A673 (cell line): ENCODE measurements around the gene FAM217B. TPM values are rescaled to one million over a fixed set of nuclear protein-coding genes. Genes with fewer than 3 reads are reported as not detected.
A peak's percentile ranks its signal among the peaks of the same experiment; 100 is the strongest.

Experiments
- BruUV-seq: library from RNA; stranded (reverse); fragments of 400-500 nt; replicated peaks from 2 replicates; lab custom pipeline; 2021; lab: Mats Ljungman, UMichigan
- CTCF ChIA-PET: fragments of 300-600 bp; sonication (Branson Sonifier 250); formaldehyde crosslinking; loops from one replicate; lab custom pipeline; 2022; ENCODE audit warnings: antibody characterized with exemption; lab: Charles Lee
- POLR2A ChIA-PET: fragments of 300-600 bp; sonication (Branson Sonifier 250); formaldehyde crosslinking; loops from one replicate; lab custom pipeline; 2022; ENCODE audit warnings: antibody characterized with exemption; ENCODE audit not compliant: low non-redundant PET; lab: Charles Lee
- DNase-seq: peaks from one replicate; pipeline ENCODE4 v3.0.0-alpha.2; 2015; ENCODE audit warnings: low spot score
- H3K27ac ChIP-seq: fragments of 200-600 bp; sonication (generic); 2 replicates; pipeline ENCODE4 v1.5.1; 2016; ENCODE audit warnings: mixed run types, low read depth, mild to moderate bottlenecking, mixed read lengths, antibody characterized with exemption, low read length; ENCODE audit not compliant: poor library complexity, severe bottlenecking
- H3K27me3 ChIP-seq: fragments of 200-600 bp; sonication (generic); replicated peaks from 2 replicates; pipeline ENCODE4 v1.6.1; 2017; ENCODE audit warnings: mixed run types, low read depth, mild to moderate bottlenecking, mixed read lengths, antibody characterized with exemption, low read length; ENCODE audit not compliant: insufficient read depth, poor library complexity
- H3K36me3 ChIP-seq: fragments of 200-600 bp; sonication (generic); 2 replicates; pipeline ENCODE4 v1.6.1; 2016; ENCODE audit warnings: mixed run types, mild to moderate bottlenecking, mixed read lengths, antibody characterized with exemption, low read length; ENCODE audit not compliant: insufficient read depth, poor library complexity, severe bottlenecking
- H3K4me1 ChIP-seq: fragments of 200-600 bp; sonication (generic); 2 replicates; pipeline ENCODE4 v1.6.1; 2017; ENCODE audit warnings: mixed run types, mild to moderate bottlenecking, mixed read lengths, antibody characterized with exemption, low read length; ENCODE audit not compliant: insufficient read depth, poor library complexity, severe bottlenecking
- H3K4me3 ChIP-seq: fragments of 200-600 bp; sonication (generic); 2 replicates; pipeline ENCODE4 v1.5.1; 2016; ENCODE audit warnings: low read depth, mixed run types, mild to moderate bottlenecking, mixed read lengths, low read length; ENCODE audit not compliant: poor library complexity, severe bottlenecking
- H3K9me3 ChIP-seq: fragments of 200-600 bp; sonication (generic); 2 replicates; pipeline ENCODE4 v1.6.1; 2016; ENCODE audit warnings: mixed run types, low read depth, mild to moderate bottlenecking, mixed read lengths, antibody characterized with exemption, low read length; ENCODE audit not compliant: poor library complexity, severe bottlenecking
- EZH2 ChIP-seq: fragments of 200-600 bp; sonication (generic); IDR thresholded peaks from 2 replicates; pipeline ENCODE4 v1.6.1; 2017; ENCODE audit warnings: borderline replicate concordance, low read depth, mild to moderate bottlenecking, mixed read lengths, antibody characterized with exemption, low read length; ENCODE audit not compliant: poor library complexity, severe bottlenecking
- intact Hi-C: fragments of 100-400 bp; cut with micrococcal nuclease; formaldehyde crosslinking; loops from one replicate; pipeline ENCODE4 v1.10.0; 2022; ENCODE audit not compliant: unreplicated experiment
- total RNA-seq: library from RNA; stranded (reverse); gene quantifications from 2 replicates; pipeline ENCODE4 v1.2.3, GENCODE V29; 2021
- TF ChIP-seq, protein P1 (sequence below): fragments of 300-800, 200-600 bp; sonication (generic); conservative IDR thresholded peaks from 2 replicates; pipeline ENCODE4 v1.5.1; 2017; ENCODE audit warnings: low read depth, mild to moderate bottlenecking, antibody characterized with exemption, low read length, moderate library complexity, mixed read lengths

FAM217B gene
- total RNA-seq, 1 experiment from 2014 or later: 26.6 TPM

DNA sequence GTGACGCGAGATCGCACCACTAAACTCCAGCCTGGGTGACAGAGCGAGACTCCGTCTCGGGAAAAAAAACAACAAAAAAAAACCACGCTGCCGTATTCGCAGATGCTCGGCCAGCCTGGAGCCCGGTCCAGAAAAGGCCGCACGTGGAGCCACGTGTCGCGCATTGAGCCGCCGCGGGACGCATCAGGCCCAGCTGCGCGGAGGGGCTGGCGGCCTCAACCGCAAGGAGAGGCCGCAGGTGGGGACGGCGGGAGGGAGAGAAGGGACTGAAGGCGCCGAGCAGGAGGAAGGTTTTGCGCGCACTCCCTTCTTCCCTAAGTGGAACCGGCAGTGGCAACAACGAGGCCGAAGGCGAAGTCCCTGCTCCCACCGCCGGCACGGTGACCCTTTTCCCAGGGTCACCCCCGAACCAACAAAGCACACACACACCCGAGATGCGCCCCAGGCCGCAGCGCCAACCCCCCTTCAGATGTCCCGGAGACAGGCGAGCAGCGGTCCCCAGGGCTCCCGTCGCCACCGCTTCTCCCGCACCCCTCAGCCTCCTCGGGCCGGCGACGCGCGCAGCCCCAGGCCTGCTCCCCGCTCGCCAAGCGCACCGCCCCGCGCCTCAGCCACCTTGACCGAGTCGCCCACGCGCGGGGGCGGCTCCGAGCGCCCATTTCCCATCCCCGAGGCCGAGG is 7.4 kb upstream of the FAM217B start:
- TF ChIP-seq, protein P1, sequence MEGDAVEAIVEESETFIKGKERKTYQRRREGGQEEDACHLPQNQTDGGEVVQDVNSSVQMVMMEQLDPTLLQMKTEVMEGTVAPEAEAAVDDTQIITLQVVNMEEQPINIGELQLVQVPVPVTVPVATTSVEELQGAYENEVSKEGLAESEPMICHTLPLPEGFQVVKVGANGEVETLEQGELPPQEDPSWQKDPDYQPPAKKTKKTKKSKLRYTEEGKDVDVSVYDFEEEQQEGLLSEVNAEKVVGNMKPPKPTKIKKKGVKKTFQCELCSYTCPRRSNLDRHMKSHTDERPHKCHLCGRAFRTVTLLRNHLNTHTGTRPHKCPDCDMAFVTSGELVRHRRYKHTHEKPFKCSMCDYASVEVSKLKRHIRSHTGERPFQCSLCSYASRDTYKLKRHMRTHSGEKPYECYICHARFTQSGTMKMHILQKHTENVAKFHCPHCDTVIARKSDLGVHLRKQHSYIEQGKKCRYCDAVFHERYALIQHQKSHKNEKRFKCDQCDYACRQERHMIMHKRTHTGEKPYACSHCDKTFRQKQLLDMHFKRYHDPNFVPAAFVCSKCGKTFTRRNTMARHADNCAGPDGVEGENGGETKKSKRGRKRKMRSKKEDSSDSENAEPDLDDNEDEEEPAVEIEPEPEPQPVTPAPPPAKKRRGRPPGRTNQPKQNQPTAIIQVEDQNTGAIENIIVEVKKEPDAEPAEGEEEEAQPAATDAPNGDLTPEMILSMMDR: no peak
- TF ChIP-seq EZH2: no peak
- no peaks in the 10 kb centered on the region for H3K9me3 ChIP-seq
- no peak overlapping the region for H3K4me3 ChIP-seq
- H3K4me1 ChIP-seq: peaks cover 4% of the 10 kb centered on the region
- H3K27ac ChIP-seq: no peak overlapping the region
- ChIA-PET POLR2A (no interaction called here), CTCF (no interaction called here)
- H3K36me3 ChIP-seq: no peaks in the 10 kb centered on the region
- DNase-seq: no peak
- no peaks in the 10 kb centered on the region for H3K27me3 ChIP-seq
- intact Hi-C loops: no loop called here
- BruUV-seq: no TSS peak

DNA sequence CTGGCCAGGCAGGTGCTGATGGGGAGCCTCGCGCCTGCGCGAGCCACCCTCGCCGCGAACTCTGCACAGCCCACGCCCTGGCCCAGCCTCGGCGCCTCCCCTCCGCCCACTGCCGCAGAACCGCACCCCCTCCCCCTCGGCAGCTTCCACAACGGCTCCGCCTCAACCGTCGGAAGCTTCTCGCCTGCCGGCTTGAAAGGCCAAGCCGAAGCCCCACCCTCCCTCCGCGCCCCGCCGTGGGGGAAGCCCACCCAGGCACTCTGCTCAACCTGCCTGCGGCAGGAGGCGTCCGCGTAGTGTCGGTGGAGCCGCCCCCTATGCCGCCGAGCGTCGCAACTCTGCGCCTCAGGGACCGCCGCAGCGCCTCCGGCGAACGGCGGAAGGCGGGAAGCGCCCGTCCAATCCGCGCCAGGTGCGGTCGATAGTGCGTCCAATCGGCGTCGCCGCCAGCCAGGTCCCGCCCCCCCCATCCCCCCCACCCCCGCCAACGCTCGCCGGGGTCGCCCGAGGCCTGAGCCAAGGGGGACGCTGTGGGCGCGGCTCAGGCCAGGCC is 6.8 kb upstream of the FAM217B start, which contains the start of gene SYCP2:
Gene SYCP2, minus strand, starts transcription at position 342 of the 553 bp plus-strand sequence. CDS start 11,224 bp downstream, outside the sequence.
- H3K9me3 ChIP-seq: no peaks in the 10 kb centered on the region
- TF ChIP-seq, protein P1: no peak
- TF ChIP-seq EZH2: no peak
- ChIA-PET CTCF (interaction anchor here (0.5 kb wide), 1 partner anchor 177 kb away, joined by 7 read pairs; no protein-coding TSS in a partner anchor), POLR2A (no interaction called here)
- no peak for DNase-seq
- H3K27ac ChIP-seq: no peak within 1 kb of the TSS
- no peaks in the 10 kb centered on the region for H3K36me3 ChIP-seq
- intact Hi-C loops: no loop called here
- H3K4me3 ChIP-seq: no peak within 1 kb of the TSS
- peaks cover 10% of the 10 kb centered on the region for H3K4me1 ChIP-seq
- no TSS peak for BruUV-seq
- no peaks in the 10 kb centered on the region for H3K27me3 ChIP-seq

DNA sequence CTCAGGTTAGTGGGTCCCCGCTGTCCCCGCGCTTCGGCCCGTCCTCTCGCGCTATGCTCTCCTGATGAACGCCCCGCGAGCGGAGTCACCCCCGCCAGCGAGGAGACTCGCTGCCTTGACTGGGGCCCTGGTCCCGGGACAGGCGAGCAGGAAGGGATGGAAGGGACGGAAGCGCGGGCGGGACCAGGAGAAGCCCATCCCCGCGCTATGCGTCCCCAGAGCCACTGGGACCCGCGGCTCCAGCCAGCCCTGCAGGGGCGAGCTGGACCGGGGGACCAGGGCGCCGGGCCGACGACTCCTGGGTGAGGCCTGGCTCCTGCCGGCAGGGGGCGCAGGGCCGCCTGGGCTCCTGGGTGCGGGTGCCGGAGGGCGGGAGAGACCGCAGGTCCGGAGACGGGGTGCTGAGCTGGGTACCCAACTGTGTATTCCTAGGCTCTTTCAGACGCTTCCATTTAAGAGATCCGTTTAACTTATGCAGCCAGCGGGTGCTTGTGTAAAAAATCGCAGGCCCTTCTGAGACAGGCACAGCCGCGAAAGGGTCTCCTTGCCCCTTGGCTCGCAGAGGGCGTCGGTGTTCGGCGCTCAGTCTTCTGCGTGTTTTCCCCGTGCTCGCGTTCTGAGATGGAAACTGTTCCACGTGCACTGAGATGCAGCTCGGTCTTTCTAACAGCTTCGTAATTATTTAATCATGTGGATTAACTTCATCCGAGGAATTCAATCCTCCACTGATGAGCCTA is 6.2 kb upstream of the FAM217B start:
- Histone ChIP-seq H3K36me3 (no peaks in the 10 kb centered on the region), H3K9me3 (no peaks in the 10 kb centered on the region), H3K27me3 (no peaks in the 10 kb centered on the region), H3K4me3 (no peak overlapping the region), H3K27ac (no peak overlapping the region), H3K4me1 (peaks cover 12% of the 10 kb centered on the region)
- ChIA-PET CTCF (interaction anchor here (0.5 kb wide), 1 partner anchor 177 kb away, joined by 7 read pairs; no protein-coding TSS in a partner anchor), POLR2A (no interaction called here)
- intact Hi-C loops: no loop called here
- TF ChIP-seq, protein P1: peak; percentile 49
- no peak for TF ChIP-seq EZH2
- no TSS peak for BruUV-seq
- DNase-seq: peak; percentile 9
